ENCODE data around the gene VPS37C. TPM values are rescaled to one million over a fixed set of nuclear protein-coding genes. Genes with fewer than 3 reads are reported as not detected.

The VPS37C gene
- total RNA-seq, 3 donors from 2014 or later = 9.3 to 20.3 (median 17.1) TPM

DNA sequence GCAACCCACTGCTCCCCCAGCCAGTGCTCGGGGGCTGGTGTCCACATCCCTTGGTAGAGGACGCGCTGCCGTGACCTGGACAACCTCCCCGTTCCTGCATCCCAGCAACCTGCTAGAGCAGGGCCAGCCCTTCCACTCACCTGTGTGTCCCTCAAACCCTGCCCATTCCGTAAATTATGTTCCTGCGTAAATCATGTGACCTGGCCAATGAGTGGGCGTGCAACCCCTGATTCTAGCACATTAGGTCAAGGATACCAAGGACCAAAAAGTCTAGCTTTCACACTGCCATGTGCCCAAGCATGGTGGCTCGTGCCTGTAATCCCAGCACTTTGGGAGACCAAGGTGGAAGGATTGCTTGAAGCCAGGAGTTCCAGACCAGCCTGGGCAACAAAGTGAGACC is 33.2 kb downstream of the VPS37C start:
- intact Hi-C loops (cut with DNase I; ENCODE audit: low total_unique reads) = no loop called here
- Histone ChIP-seq H3K27me3 (no peaks in the 10 kb centered on the region), H3K36me3 (no peaks in the 10 kb centered on the region), H3K4me3 (no peak overlapping the region), H3K27ac (no peak overlapping the region), H3K9me3 (no peaks in the 10 kb centered on the region), H3K4me1 (peaks cover 0 to 4% of the 10 kb centered on the region in 2 donors)
- DNase-seq (ENCODE audit: low spot score in 2 of 2) = no peak
- TF ChIP-seq POLR2AphosphoS5 (IDR thresholded peaks at IDR 0.05) (no peak), POLR2A (IDR thresholded peaks at IDR 0.05) (no peak)
- TF ChIP-seq, protein P1, sequence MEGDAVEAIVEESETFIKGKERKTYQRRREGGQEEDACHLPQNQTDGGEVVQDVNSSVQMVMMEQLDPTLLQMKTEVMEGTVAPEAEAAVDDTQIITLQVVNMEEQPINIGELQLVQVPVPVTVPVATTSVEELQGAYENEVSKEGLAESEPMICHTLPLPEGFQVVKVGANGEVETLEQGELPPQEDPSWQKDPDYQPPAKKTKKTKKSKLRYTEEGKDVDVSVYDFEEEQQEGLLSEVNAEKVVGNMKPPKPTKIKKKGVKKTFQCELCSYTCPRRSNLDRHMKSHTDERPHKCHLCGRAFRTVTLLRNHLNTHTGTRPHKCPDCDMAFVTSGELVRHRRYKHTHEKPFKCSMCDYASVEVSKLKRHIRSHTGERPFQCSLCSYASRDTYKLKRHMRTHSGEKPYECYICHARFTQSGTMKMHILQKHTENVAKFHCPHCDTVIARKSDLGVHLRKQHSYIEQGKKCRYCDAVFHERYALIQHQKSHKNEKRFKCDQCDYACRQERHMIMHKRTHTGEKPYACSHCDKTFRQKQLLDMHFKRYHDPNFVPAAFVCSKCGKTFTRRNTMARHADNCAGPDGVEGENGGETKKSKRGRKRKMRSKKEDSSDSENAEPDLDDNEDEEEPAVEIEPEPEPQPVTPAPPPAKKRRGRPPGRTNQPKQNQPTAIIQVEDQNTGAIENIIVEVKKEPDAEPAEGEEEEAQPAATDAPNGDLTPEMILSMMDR (IDR thresholded peaks at IDR 0.05) = no peak

GRCh38 chr11:61126256-61126655 is 35.0 kb downstream of the VPS37C start:
- Histone ChIP-seq H3K27ac (no peak overlapping the region), H3K36me3 (no peaks in the 10 kb centered on the region), H3K4me1 (peaks cover 0 to 4% of the 10 kb centered on the region in 2 donors), H3K9me3 (no peaks in the 10 kb centered on the region), H3K27me3 (no peaks in the 10 kb centered on the region), H3K4me3 (no peak overlapping the region)
- no peak for DNase-seq (ENCODE audit: low spot score in 2 of 2)
- no peak for TF ChIP-seq POLR2AphosphoS5 (IDR thresholded peaks at IDR 0.05)
- TF ChIP-seq, protein P1 (IDR thresholded peaks at IDR 0.05) = no peak
- no peak for TF ChIP-seq POLR2A (IDR thresholded peaks at IDR 0.05)
- intact Hi-C loops (cut with DNase I; ENCODE audit: low total_unique reads) = no loop called here

DNA sequence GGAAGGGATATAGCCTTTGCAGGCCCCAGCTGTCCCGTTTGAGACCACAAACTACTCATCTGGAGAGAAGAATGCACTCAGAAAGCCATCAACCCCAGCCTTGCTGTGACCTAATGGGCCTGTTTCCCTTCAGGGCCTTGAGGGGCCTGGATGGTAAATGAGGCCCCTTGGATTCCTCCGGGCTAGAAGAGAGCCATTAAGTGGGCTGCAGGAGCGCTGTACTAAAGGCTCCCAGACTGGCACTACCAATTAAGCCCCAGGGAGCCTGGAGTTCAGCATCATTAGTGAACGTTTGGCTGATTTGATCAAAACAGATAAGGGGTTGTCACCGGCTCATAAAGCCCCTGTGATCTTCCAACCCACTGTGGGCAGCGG is 35.9 kb downstream of the VPS37C start:
- H3K9me3 ChIP-seq = no peaks in the 10 kb centered on the region
- intact Hi-C loops (cut with DNase I; ENCODE audit: low total_unique reads) = no loop called here
- no peak for TF ChIP-seq POLR2AphosphoS5 (IDR thresholded peaks at IDR 0.05)
- TF ChIP-seq POLR2A (IDR thresholded peaks at IDR 0.05) = no peak
- TF ChIP-seq, protein P1 (IDR thresholded peaks at IDR 0.05) = no peak

GRCh38 chr11:61124574-61125309 is 36.5 kb downstream of the VPS37C start:
- Histone ChIP-seq H3K27me3 (no peaks in the 10 kb centered on the region), H3K4me3 (no peak overlapping the region), H3K36me3 (no peaks in the 10 kb centered on the region), H3K9me3 (no peaks in the 10 kb centered on the region), H3K4me1 (no peaks in the 10 kb centered on the region), H3K27ac (no peak overlapping the region)
- no peak for DNase-seq (ENCODE audit: low spot score in 2 of 2)
- intact Hi-C loops (cut with DNase I; ENCODE audit: low total_unique reads) = no loop called here
- TF ChIP-seq, protein P1 (IDR thresholded peaks at IDR 0.05) = no peak
- TF ChIP-seq POLR2AphosphoS5 (IDR thresholded peaks at IDR 0.05) (no peak), POLR2A (IDR thresholded peaks at IDR 0.05) (no peak)

More for the DNA sequence above, 35.9 kb downstream of the VPS37C start:
- Histone ChIP-seq H3K27me3 (no peaks in the 10 kb centered on the region), H3K27ac (no peak overlapping the region), H3K4me3 (no peak overlapping the region), H3K4me1 (peaks cover 0 to 4% of the 10 kb centered on the region in 2 donors), H3K36me3 (no peaks in the 10 kb centered on the region)
- no peak for DNase-seq (ENCODE audit: low spot score in 2 of 2)

DNA sequence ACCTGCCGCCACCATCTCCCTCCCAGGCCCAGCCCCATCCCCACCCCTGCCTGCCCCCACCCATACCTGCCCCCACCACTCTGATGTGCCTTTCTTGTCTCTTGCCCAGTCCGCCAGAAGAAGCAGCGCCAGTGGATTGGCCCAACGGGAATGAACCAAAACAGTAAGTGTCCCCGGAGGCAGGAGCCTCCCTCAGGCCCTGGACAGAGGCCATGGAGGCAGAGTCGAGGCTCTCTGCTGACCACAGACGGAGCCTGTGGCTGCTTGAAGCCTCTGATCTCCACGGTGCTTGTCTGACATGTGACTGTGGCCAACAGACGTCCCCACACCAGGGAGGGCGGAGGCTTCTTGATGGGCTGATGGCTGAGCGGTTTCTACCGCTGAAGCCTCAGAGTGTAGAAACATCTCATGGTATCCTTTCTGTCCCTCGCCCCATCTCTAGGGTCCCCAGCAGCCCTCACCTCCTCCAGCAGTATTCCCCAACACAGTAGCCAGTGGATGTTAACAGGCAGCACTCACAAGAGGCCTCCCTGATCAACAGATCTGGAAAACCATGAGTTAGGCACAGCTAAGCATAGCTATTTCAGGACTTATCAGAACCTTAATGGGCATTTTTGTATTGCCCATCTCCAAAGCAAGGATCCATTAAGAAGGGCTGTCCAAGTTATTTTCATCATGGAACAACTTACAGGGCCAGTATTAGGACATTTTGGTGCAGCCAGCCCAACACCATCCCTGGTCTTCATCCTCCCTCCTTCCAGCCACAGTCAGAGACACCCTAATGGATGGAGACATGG is 37.3 kb downstream of the VPS37C start:
- H3K4me1 ChIP-seq = no peaks in the 10 kb centered on the region
- intact Hi-C loops (cut with DNase I; ENCODE audit: low total_unique reads) = no loop called here
- DNase-seq (ENCODE audit: low spot score in 2 of 2) = no peak
- H3K9me3 ChIP-seq = no peaks in the 10 kb centered on the region
- no peaks in the 10 kb centered on the region for H3K27me3 ChIP-seq
- TF ChIP-seq, protein P1 (IDR thresholded peaks at IDR 0.05) = no peak
- TF ChIP-seq POLR2A (IDR thresholded peaks at IDR 0.05) (no peak), POLR2AphosphoS5 (IDR thresholded peaks at IDR 0.05) (no peak)
- no peak overlapping the region for H3K4me3 ChIP-seq
- no peaks in the 10 kb centered on the region for H3K36me3 ChIP-seq
- no peak overlapping the region for H3K27ac ChIP-seq

Data from breast epithelium (tissue), 4 donors.